ENCODE data around the gene ELOVL3.
A peak's percentile ranks its signal among the peaks of the same experiment; 100 is the strongest.
"Not testable (repeated sequence)": the region's sequence is repeated elsewhere in the genome, so short reads cannot be mapped to it uniquely, and the experiment has no call there.

Gene ELOVL3

GRCh38 chr10:102234888-102235597, 8.9 kb downstream of the ELOVL3 start:
- ATAC-seq: no peak
- Mint-ChIP-seq H3K27ac (no peak overlapping the region), H3K36me3 (ENCODE audit: low read depth) (no peaks in the 10 kb centered on the region), H3K9me3 (no peaks in the 10 kb centered on the region), H3K27me3 (peaks cover 40% of the 10 kb centered on the region), H3K4me3 (no peak overlapping the region), H3K4me1 (peaks cover 5% of the 10 kb centered on the region)
- DNase-seq: no peak

GRCh38 chr10:102235598-102235920, 9.5 kb downstream of the ELOVL3 start:
- ATAC-seq (no peak), DNase-seq (no peak)
- H3K4me1 Mint-ChIP-seq: peaks cover 1% of the 10 kb centered on the region
- H3K36me3 Mint-ChIP-seq (ENCODE audit: low read depth): no peaks in the 10 kb centered on the region
- no peaks in the 10 kb centered on the region for H3K9me3 Mint-ChIP-seq
- no peak overlapping the region for H3K4me3 Mint-ChIP-seq
- peaks cover 44% of the 10 kb centered on the region for H3K27me3 Mint-ChIP-seq
- H3K27ac Mint-ChIP-seq: no peak overlapping the region

- Mint-ChIP-seq H3K27ac (no peak overlapping the region), H3K4me1 (peaks cover 1% of the 10 kb centered on the region), H3K36me3 (ENCODE audit: low read depth) (no peaks in the 10 kb centered on the region), H3K9me3 (no peaks in the 10 kb centered on the region), H3K4me3 (no peak overlapping the region), H3K27me3 (peaks cover 43% of the 10 kb centered on the region)
- no peak for ATAC-seq
- no peak for DNase-seq
These were observed 9.9 kb downstream of the ELOVL3 start for GRCh38 chr10:102236006-102236405.

GRCh38 chr10:102237711-102238252, 11.7 kb downstream of the ELOVL3 start:
- Mint-ChIP-seq H3K9me3 (no peaks in the 10 kb centered on the region), H3K27me3 (peaks cover 44% of the 10 kb centered on the region), H3K36me3 (ENCODE audit: low read depth) (no peaks in the 10 kb centered on the region), H3K27ac (no peak overlapping the region), H3K4me3 (no peak overlapping the region), H3K4me1 (peaks cover 10% of the 10 kb centered on the region)
- ATAC-seq (no peak), DNase-seq (no peak)

- Mint-ChIP-seq H3K36me3 (ENCODE audit: low read depth) (no peaks in the 10 kb centered on the region), H3K4me1 (peaks cover 20% of the 10 kb centered on the region), H3K27ac (no peak overlapping the region), H3K9me3 (no peaks in the 10 kb centered on the region), H3K4me3 (peak overlapping the region; percentile 55), H3K27me3 (peaks cover 41% of the 10 kb centered on the region)
- DNase-seq (no peak), ATAC-seq (no peak)
These were observed 14.4 kb downstream of the ELOVL3 start for GRCh38 chr10:102240467-102241031.

- ATAC-seq (no peak), DNase-seq (no peak)
- Mint-ChIP-seq H3K4me3 (peak overlapping the region; percentile 55), H3K27ac (no peak overlapping the region), H3K27me3 (peaks cover 38% of the 10 kb centered on the region), H3K4me1 (peaks cover 20% of the 10 kb centered on the region), H3K36me3 (ENCODE audit: low read depth) (no peaks in the 10 kb centered on the region), H3K9me3 (no peaks in the 10 kb centered on the region)
These were observed 14.9 kb downstream of the ELOVL3 start for GRCh38 chr10:102241032-102241443.

- peak; percentile 47 for ATAC-seq
- H3K9me3 Mint-ChIP-seq: no peaks in the 10 kb centered on the region
- no peaks in the 10 kb centered on the region for H3K36me3 Mint-ChIP-seq (ENCODE audit: low read depth)
- peak within 1 kb of the TSS; percentile 3 for H3K27ac Mint-ChIP-seq
- H3K4me3 Mint-ChIP-seq: peak within 1 kb of the TSS; percentile 77
- peak; percentile 92 for DNase-seq
- peaks cover 24% of the 10 kb centered on the region for H3K4me1 Mint-ChIP-seq
- peaks cover 35% of the 10 kb centered on the region for H3K27me3 Mint-ChIP-seq
These were observed 15.5 kb downstream of the ELOVL3 start, which contains the start of gene PITX3 for GRCh38 chr10:102241444-102242117. TSS of gene PITX3 (minus strand) at chr10:102241512. CDS start at chr10:102232080, 9,432 bp downstream.

- no peak for DNase-seq
- Mint-ChIP-seq H3K36me3 (ENCODE audit: low read depth) (no peaks in the 10 kb centered on the region), H3K9me3 (no peaks in the 10 kb centered on the region)
These were observed 16.0 kb downstream of the ELOVL3 start for GRCh38 chr10:102242118-102242485.

GRCh38 chr10:102243309-102243708, 17.2 kb downstream of the ELOVL3 start:
- Mint-ChIP-seq H3K9me3 (no peaks in the 10 kb centered on the region), H3K27ac (no peak overlapping the region), H3K4me3 (no peak overlapping the region), H3K4me1 (peaks cover 42% of the 10 kb centered on the region), H3K36me3 (ENCODE audit: low read depth) (no peaks in the 10 kb centered on the region), H3K27me3 (peaks cover 33% of the 10 kb centered on the region)
- ATAC-seq: no peak
- DNase-seq: no peak

More at GRCh38 chr10:102242118-102242485, 16.0 kb downstream of the ELOVL3 start:
- H3K4me1 Mint-ChIP-seq: peaks cover 30% of the 10 kb centered on the region
- peaks cover 33% of the 10 kb centered on the region for H3K27me3 Mint-ChIP-seq
- peak overlapping the region; percentile 77 for H3K4me3 Mint-ChIP-seq
- ATAC-seq: no peak
- H3K27ac Mint-ChIP-seq: peak overlapping the region; percentile 3

- peak; percentile 95 for ATAC-seq
- Mint-ChIP-seq H3K27me3 (peaks cover 21% of the 10 kb centered on the region), H3K4me3 (peak within 1 kb of the TSS; percentile 99), H3K36me3 (ENCODE audit: low read depth) (peaks cover 6% of the 10 kb centered on the region), H3K27ac (peak within 1 kb of the TSS; percentile 91), H3K4me1 (peaks cover 49% of the 10 kb centered on the region), H3K9me3 (no peaks in the 10 kb centered on the region)
- DNase-seq: peak; percentile 85
These were observed 19.2 kb downstream of the ELOVL3 start, which contains the start of gene GBF1 for GRCh38 chr10:102245082-102245931. TSS of gene GBF1 (plus strand) at chr10:102245532. CDS start at chr10:102258939, 13,407 bp downstream.

GRCh38 chr10:102245932-102246251, 19.8 kb downstream of the ELOVL3 start:
- H3K4me1 Mint-ChIP-seq: peaks cover 49% of the 10 kb centered on the region
- DNase-seq (no peak), ATAC-seq (no peak)
- peak overlapping the region; percentile 91 for H3K27ac Mint-ChIP-seq
- peak overlapping the region; percentile 99 for H3K4me3 Mint-ChIP-seq
- H3K36me3 Mint-ChIP-seq (ENCODE audit: low read depth): peaks cover 8% of the 10 kb centered on the region
- peaks cover 17% of the 10 kb centered on the region for H3K27me3 Mint-ChIP-seq
- no peaks in the 10 kb centered on the region for H3K9me3 Mint-ChIP-seq

- H3K27ac Mint-ChIP-seq: peak overlapping the region; percentile 91
- no peak for ATAC-seq
- H3K4me1 Mint-ChIP-seq: peaks cover 46% of the 10 kb centered on the region
- no peak for DNase-seq
- peaks cover 15% of the 10 kb centered on the region for H3K27me3 Mint-ChIP-seq
- H3K4me3 Mint-ChIP-seq: peak overlapping the region; percentile 99
- no peaks in the 10 kb centered on the region for H3K9me3 Mint-ChIP-seq
- H3K36me3 Mint-ChIP-seq (ENCODE audit: low read depth): peaks cover 11% of the 10 kb centered on the region
These were observed 20.2 kb downstream of the ELOVL3 start for GRCh38 chr10:102246261-102246660.

- Mint-ChIP-seq H3K36me3 (ENCODE audit: low read depth) (peaks cover 11% of the 10 kb centered on the region), H3K27me3 (peaks cover 5% of the 10 kb centered on the region), H3K27ac (no peak overlapping the region), H3K4me3 (peak overlapping the region; percentile 99), H3K4me1 (peaks cover 40% of the 10 kb centered on the region), H3K9me3 (no peaks in the 10 kb centered on the region)
- ATAC-seq (no peak), DNase-seq (no peak)
These were observed 21.6 kb downstream of the ELOVL3 start for GRCh38 chr10:102247734-102248133.

GRCh38 chr10:102252508-102252907, 26.4 kb downstream of the ELOVL3 start:
- not testable (repeated sequence) for DNase-seq, ATAC-seq, H3K9me3 Mint-ChIP-seq, H3K27me3 Mint-ChIP-seq, H3K4me3 Mint-ChIP-seq, H3K27ac Mint-ChIP-seq
- H3K4me1 Mint-ChIP-seq: peaks cover 25% of the 10 kb centered on the region
- peaks cover 15% of the 10 kb centered on the region for H3K36me3 Mint-ChIP-seq (ENCODE audit: low read depth)

Data from activated naive CD8-positive, alpha-beta T cell treated with anti-CD3 and anti-CD28 coated beads, Interleukin-2, amount 50 U/mL, for 24 hours (primary cell).